Measurements from ENCODE around the gene DNAJC2.
"Not testable (repeated sequence)": the region's sequence is repeated elsewhere in the genome, so short reads cannot be mapped to it uniquely, and the experiment has no call there.

DNAJC2 gene

GRCh38 chr7:103338864-103339263 lies 5.7 kb downstream of the DNAJC2 start:
- no peak for DNase-seq

GRCh38 chr7:103336761-103337160 lies 7.8 kb downstream of the DNAJC2 start:
- DNase-seq, result no peak

DNA sequence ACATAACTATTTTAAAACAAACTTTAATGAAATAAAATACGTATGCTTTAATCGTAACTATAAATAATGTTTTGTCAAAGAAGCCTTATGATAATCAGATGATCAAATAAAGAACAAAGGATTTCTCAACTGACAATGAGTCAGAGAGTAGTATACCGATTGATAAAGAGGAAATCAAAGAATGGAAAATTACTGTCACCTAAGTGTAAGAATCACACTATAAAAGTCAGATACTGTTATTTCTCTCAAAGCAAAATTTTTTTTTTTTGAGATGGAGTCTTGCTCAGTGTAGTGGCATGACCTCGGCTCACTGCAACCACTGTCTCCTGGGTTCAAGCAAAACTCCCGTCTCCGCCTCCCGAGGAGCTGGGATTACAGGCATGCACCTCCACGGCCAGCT lies 18.8 kb downstream of the DNAJC2 start:
- no peak for DNase-seq

- no peak for DNase-seq
These were observed 27.6 kb downstream of the DNAJC2 start for GRCh38 chr7:103317009-103317408.

- no peak for DNase-seq
These were observed 28.1 kb downstream of the DNAJC2 start for GRCh38 chr7:103316380-103316941.

GRCh38 chr7:103314852-103315251 lies 29.7 kb downstream of the DNAJC2 start:
- no peak for DNase-seq

- no peak for DNase-seq
These were observed 36.9 kb downstream of the DNAJC2 start for GRCh38 chr7:103307503-103308231.

GRCh38 chr7:103301441-103301840 lies 43.1 kb downstream of the DNAJC2 start:
- no peak for DNase-seq

DNA sequence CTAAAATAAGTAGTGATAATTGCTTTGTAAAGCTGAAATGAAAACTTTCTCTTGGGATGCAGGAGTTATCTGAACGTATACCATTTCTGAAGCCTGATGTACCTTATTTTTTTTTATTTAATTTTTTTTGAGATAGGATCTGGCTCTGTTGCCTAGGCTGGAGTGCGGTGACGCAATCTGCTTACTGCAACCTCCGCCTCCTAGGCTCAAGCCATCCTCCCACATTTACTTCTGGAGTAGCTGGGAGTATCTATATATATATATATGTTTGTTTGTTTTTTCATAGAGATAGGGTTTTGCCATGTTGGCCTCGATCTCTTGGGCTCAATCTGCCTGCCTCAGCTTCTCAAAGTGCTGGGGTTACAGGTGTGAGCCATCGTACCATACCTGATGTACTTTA lies 44.9 kb downstream of the DNAJC2 start:
- DNase-seq, result no peak

- no peak for DNase-seq
These were observed 46.8 kb downstream of the DNAJC2 start for GRCh38 chr7:103297837-103298179.

DNA sequence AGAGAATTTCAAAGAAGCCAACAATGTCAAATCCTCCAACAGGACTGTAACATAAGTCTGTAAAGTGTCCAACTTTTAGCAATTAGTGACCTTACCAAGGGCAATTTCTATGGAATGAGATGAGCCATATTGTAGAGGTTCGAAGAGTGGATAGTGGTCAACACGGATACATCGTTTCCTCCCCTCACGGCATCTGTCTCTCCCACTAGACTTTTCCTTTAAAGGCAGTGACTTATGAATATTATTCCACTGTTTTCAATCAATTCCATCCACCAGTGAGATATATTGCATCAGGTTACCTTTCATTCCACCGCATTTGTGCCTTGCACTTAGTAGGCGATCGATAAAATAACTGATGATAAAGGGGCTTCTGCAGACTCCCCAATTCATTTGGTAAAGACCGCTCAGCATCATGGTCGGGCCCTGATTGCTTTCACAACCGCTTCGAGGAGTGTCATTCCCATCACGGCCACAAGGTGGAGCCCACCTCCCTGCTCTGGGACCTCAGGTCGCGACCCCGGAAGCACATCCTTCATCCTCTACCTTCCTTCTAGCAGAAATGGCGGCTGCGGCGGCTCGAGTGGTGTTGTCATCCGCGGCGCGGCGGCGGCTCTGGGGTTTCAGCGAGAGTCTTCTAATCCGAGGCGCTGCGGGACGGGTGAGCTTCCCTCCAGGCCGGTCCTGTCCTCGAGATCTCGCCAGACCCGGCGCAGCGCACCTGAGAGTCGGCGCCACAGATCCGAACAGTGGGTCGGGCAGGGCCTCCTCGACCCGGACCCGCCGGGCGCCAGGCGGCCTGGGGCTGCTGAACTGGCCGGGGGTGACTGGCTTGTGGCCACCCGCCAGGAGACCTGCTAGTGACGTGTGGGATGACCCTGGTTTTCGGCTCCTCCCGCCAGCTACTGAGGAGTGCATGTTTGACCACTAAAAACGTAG lies 47.4 kb downstream of the DNAJC2 start, which contains the start of gene PMPCB:
Gene PMPCB (plus strand): TSS at position 535 of the 936 bp plus-strand sequence. CDS start 25 bp downstream, at position 560.
- peak; percentile 94 for DNase-seq

DNA sequence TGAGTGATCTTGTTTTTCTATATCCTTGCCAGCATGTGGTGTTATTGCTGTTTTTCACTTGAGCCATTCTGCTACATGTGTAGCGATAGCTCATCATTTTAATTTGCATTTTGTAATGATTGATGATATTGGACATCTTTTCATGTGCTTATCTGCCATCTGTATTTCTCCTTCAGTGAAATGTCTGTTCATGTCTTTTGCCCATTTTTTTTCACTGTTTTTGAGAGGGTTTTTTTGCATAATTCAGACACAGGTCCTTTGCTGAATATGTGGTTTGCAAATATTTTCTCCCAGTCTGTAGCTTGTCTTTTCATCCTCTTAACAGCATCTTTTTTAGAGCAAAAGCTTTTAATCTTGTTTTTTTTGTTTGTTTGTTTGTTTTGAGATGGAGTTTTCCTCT lies 51.0 kb downstream of the DNAJC2 start:
- DNase-seq, result no peak

GRCh38 chr7:103292122-103292521 lies 52.4 kb downstream of the DNAJC2 start:
- no peak for DNase-seq

- DNase-seq, result not testable (repeated sequence)
These were observed 61.7 kb downstream of the DNAJC2 start for GRCh38 chr7:103282802-103283427.

DNA sequence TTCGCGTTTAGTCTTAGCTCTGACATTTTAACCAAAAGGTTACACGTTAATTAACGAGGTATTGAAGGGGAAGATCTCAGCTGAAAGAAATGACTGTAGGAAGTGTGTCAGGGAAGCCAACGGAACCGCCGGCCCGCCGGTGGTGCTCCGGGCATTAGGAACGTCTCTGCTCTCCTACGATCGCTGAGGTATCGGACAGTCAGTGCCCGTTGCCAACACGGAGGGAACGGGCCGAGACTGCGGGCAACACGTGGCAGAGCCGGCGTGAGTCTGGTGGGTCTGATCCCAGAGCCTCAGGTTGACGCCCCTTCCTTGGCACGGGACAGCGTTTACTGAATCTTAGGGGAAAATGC lies 63.8 kb downstream of the DNAJC2 start:
- DNase-seq, result not testable (repeated sequence)

DNA sequence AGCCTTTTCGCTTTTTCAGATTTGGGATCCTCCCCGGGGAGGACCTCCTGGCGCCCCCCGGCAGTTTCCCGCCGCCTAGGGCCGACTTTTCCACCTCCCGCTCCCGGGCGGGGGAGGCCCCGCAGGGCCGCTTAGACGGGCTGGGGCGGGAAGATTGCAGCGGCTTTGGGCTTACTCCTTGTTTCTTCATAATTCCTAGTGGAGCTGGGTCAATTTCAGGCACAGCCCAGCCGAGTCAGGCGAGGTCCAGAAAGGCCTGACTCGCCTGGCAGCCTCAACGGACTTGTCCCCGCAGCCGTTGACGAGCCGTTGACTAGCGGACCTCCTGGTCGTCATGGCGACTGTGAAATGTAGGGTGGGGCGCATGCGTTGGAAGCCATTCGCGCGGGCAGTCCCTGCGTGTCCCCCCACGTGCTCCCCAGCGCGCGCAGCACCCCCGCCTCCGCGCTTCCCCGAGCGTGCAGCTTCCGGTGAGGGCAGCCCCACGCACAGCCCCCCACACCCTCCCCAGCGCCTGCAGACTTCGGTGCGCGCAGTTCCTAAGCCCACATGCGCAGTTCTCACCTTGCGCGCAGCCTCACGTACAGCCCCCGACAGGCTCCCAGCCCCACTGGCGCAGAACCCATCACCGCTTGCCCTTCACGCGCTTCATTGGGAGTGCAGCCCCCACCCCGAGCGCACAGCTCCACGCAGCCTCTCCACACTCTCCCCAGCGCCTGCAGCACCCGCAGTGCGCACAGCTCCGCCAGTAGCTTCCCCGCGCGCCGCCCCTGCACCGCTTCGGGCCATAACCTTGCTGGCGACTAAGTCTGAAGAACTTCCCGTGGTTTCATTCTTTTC lies 64.4 kb downstream of the DNAJC2 start:
- DNase-seq, result peak; percentile 96

GRCh38 chr7:103279636-103279962 lies 65.0 kb downstream of the DNAJC2 start:
- not testable (repeated sequence) for DNase-seq

- not testable (repeated sequence) for DNase-seq
These were observed 66.4 kb downstream of the DNAJC2 start for GRCh38 chr7:103278195-103278594.

DNA sequence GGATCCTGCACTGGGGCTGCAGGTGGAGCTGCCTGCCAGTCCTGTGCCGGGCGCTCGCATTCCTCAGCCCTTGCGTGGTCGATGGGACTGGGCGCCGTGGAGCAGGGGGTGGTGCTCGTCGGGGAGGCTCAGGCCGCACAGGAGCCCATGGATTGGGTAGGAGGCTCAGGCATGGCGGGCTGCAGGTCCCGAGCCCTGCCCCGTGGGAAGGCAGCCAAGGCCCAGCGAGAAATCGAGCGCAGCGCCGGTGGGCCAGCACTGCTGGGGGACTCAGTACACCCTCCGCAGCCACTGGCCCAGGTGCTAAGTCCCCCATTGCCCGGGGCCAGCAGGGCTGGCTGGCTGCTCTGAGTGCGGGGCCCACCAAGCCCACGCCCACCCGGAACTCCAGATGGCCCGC lies 69.7 kb downstream of the DNAJC2 start:
- DNase-seq, result not testable (repeated sequence)

DNA sequence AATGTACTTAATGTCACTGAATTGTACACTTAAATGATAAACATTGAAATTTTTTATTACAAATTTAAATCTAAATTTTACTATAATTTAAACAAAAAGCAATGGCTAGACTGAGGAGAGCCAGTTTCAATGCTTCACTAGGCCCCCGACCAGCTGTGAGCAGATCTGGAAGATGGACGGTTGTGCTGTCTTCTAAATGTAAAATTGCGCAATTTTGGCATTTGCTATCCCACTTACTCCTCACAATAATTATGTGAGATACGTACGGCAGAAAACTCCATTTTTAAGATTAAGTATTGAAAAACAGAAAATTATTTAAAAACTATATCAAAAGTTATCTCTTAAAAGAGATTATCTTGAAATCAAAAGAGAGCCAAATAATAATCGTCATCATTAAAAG lies 71.2 kb downstream of the DNAJC2 start:
- not testable (repeated sequence) for DNase-seq

- DNase-seq, result not testable (repeated sequence)
These were observed 78.3 kb downstream of the DNAJC2 start for GRCh38 chr7:103266229-103266628.

- DNase-seq, result not testable (repeated sequence)
These were observed 80.5 kb downstream of the DNAJC2 start for GRCh38 chr7:103264054-103264453.
